HCT116 (cell line): ENCODE measurements around the gene GATB. TPM values are rescaled to one million over a fixed set of nuclear protein-coding genes. Genes with fewer than 3 reads are reported as not detected.

Experiments
- ATAC-seq: fragments of 200-7000 bp; cut with Tn5 transposase; 2 replicates; pipeline ENCODE4 v1.9.1; 2020; ENCODE audit warnings: mild to moderate bottlenecking, moderate library complexity
- BruUV-seq: library from RNA; stranded (reverse); fragments of 400-500 nt; replicated peaks from 2 replicates; lab custom pipeline; 2021; lab: Mats Ljungman, UMichigan
- CTCF ChIA-PET: fragments of 300-600 bp; sonication (Branson Sonifier 250); formaldehyde crosslinking; loops from one replicate; lab custom pipeline; 2021; ENCODE audit warnings: antibody characterized with exemption; lab: Charles Lee
- POLR2A ChIA-PET: fragments of 300-600, 350-600 bp; sonication (Branson Sonifier 250); formaldehyde crosslinking; loops from one replicate; lab custom pipeline; 2021; ENCODE audit warnings: antibody characterized with exemption; lab: Charles Lee
- RAD21 ChIA-PET, 2 experiments: fragments of 300-600 bp; sonication (Branson Sonifier 250); formaldehyde crosslinking; loops; one replicate each; lab custom pipeline; 2023; ENCODE audit warnings: low total read pairs in 2 of 2; ENCODE audit not compliant: uncharacterized antibody in 2 of 2, unreplicated experiment in 2 of 2, low non-redundant PET in 1 of 2; lab: Charles Lee
- DNase-seq: peaks from one replicate; pipeline ENCODE4 v3.0.0-alpha.2; 2010; ENCODE audit warnings: low read depth, low spot score
- H2AFZ ChIP-seq: fragments of 200-600 bp; shearing (Covaris generic), sonication (generic); 2 replicates; pipeline ENCODE4 v1.6.1; 2017; ENCODE audit warnings: low read depth, mixed run types, mixed read lengths, antibody characterized with exemption, low read length; ENCODE audit not compliant: poor library complexity, severe bottlenecking
- H3K27ac ChIP-seq: 2 replicates; pipeline ENCODE4 v1.5.1; 2012; ENCODE audit warnings: low read depth, low read length
- H3K27me3 ChIP-seq: fragments of 200-600 bp; sonication (generic); 2 replicates; pipeline ENCODE4 v1.6.1; 2016; ENCODE audit warnings: mixed run types, low read length, mixed read lengths; ENCODE audit not compliant: insufficient read depth
- H3K36me3 ChIP-seq, 2 experiments: fragments of 200-500 bp in 1 of 2; fragments of 200-600 bp in 1 of 2; sonication (Bioruptor generic) in 1 of 2; sonication (generic) in 1 of 2; 2 replicates each; pipeline versions ENCODE4 v1.5.1 to v1.6.1; 2014 to 2016; ENCODE audit warnings: low read length in 2 of 2, inconsistent platforms in 1 of 2, mixed read lengths in 1 of 2, mixed run types in 1 of 2; ENCODE audit not compliant: insufficient read depth in 2 of 2, control insufficient read depth in 1 of 2
- H3K4me1 ChIP-seq, 2 experiments: fragments of 200-600 bp in 1 of 2; sonication (generic) in 1 of 2; 2 replicates each; pipeline versions ENCODE4 v1.5.1 to v1.6.1; 2012 to 2017; ENCODE audit warnings: low read length in 2 of 2, inconsistent platforms in 1 of 2, mild to moderate bottlenecking in 1 of 2, mixed read lengths in 1 of 2, mixed run types in 1 of 2, moderate library complexity in 1 of 2; ENCODE audit not compliant: insufficient read depth in 2 of 2, control insufficient read depth in 1 of 2
- H3K4me2 ChIP-seq: fragments of 200-600 bp; sonication (generic); 2 replicates; pipeline ENCODE4 v1.6.1; 2017; ENCODE audit warnings: mixed run types, low read length, mixed read lengths
- H3K4me3 ChIP-seq, 2 experiments: fragments of 200-600 bp in 1 of 2; sonication (generic) in 1 of 2; replicated peaks in 1 of 2; 2 replicates each; pipeline ENCODE4 v1.5.1; 2011 to 2016; ENCODE audit warnings: low read length in 2 of 2, control low read depth in 1 of 2, low read depth in 1 of 2, mild to moderate bottlenecking in 1 of 2, mixed read lengths in 1 of 2, mixed run types in 1 of 2
- H3K79me2 ChIP-seq: fragments of 200-600 bp; sonication (generic); 2 replicates; pipeline ENCODE4 v1.6.1; 2017; ENCODE audit warnings: mild to moderate bottlenecking, mixed run types, low read length, moderate library complexity, mixed read lengths; ENCODE audit not compliant: insufficient read depth
- H3K9ac ChIP-seq: fragments of 200-600 bp; sonication (generic); 2 replicates; pipeline ENCODE4 v1.6.1; 2016; ENCODE audit warnings: low read length, mixed read lengths
- H3K9me2 ChIP-seq: fragments of 200-600 bp; sonication (generic), shearing (Covaris generic); 2 replicates; pipeline ENCODE4 v1.6.1; 2017; ENCODE audit warnings: mixed run types, mild to moderate bottlenecking, moderate library complexity; ENCODE audit not compliant: insufficient read depth
- H3K9me3 ChIP-seq, 2 experiments: fragments of 200-500 bp in 1 of 2; fragments of 200-600 bp in 1 of 2; sonication (Bioruptor generic) in 1 of 2; sonication (generic) in 1 of 2; 2 replicates each; pipeline ENCODE4 v1.6.1; 2014 to 2017; ENCODE audit warnings: low read length in 2 of 2, mixed read lengths in 2 of 2, inconsistent platforms in 1 of 2, low read depth in 1 of 2, mild to moderate bottlenecking in 1 of 2, mixed run types in 1 of 2, moderate library complexity in 1 of 2; ENCODE audit not compliant: control insufficient read depth in 1 of 2, insufficient read depth in 1 of 2
- H4K20me1 ChIP-seq: fragments of 200-600 bp; sonication (generic), shearing (Covaris generic); 2 replicates; pipeline ENCODE4 v1.6.1; 2017; ENCODE audit warnings: mixed run types, mild to moderate bottlenecking, moderate library complexity; ENCODE audit not compliant: insufficient read depth
- ATF3 ChIP-seq: IDR thresholded peaks from 2 replicates; pipeline ENCODE4 v1.6.1; 2012
- CBX3 ChIP-seq: IDR thresholded peaks from 2 replicates; pipeline ENCODE4 v1.6.1; 2012; ENCODE audit warnings: low read depth
- CEBPB ChIP-seq: IDR thresholded peaks from 2 replicates; pipeline ENCODE4 v1.6.1; 2012; ENCODE audit warnings: low read depth
- EGR1 ChIP-seq: IDR thresholded peaks from 2 replicates; pipeline ENCODE4 v1.6.1; 2012; ENCODE audit warnings: low read depth
- EZH2 ChIP-seq: fragments of 200-600 bp; sonication (generic); IDR thresholded peaks from 2 replicates; pipeline ENCODE4 v1.6.1; 2017; ENCODE audit warnings: antibody characterized with exemption, mixed run types
- EZH2phosphoT487 ChIP-seq: fragments of 200-600 bp; IDR thresholded peaks from 2 replicates; pipeline ENCODE4 v1.6.1; 2018; ENCODE audit warnings: antibody characterized with exemption, borderline replicate concordance
- JUND ChIP-seq: IDR thresholded peaks from 2 replicates; pipeline ENCODE4 v1.6.1; 2012
- MAX ChIP-seq: IDR thresholded peaks from 2 replicates; pipeline ENCODE4 v1.6.1; 2012
- POLR2A ChIP-seq: IDR thresholded peaks from 2 replicates; pipeline ENCODE4 v1.7.0; 2011; ENCODE audit warnings: borderline replicate concordance; ENCODE audit not compliant: insufficient read depth, insufficient read length; ENCODE audit errors: extremely low read depth
- POLR2AphosphoS5 ChIP-seq: IDR thresholded peaks from 2 replicates; pipeline ENCODE4 v1.6.1; 2011; ENCODE audit warnings: mild to moderate bottlenecking, low read depth, low read length, moderate library complexity
- RAD21 ChIP-seq: IDR thresholded peaks from 2 replicates; pipeline ENCODE4 v1.6.1; 2012; ENCODE audit warnings: low read depth, mild to moderate bottlenecking
- REST ChIP-seq: IDR thresholded peaks from 2 replicates; pipeline ENCODE4 v1.6.1; 2012; ENCODE audit warnings: low read depth
- SIN3A ChIP-seq: IDR thresholded peaks from 2 replicates; pipeline ENCODE4 v1.6.1; 2012; ENCODE audit warnings: low read depth
- SP1 ChIP-seq: IDR thresholded peaks from 2 replicates; pipeline ENCODE4 v1.6.1; 2012; ENCODE audit warnings: low read depth
- YY1 ChIP-seq: IDR thresholded peaks from 2 replicates; pipeline ENCODE4 v1.6.1; 2011; ENCODE audit warnings: low read length, low read depth, moderate library complexity, mild to moderate bottlenecking; ENCODE audit not compliant: insufficient replicate concordance; ENCODE audit errors: extremely low read depth
- ZBTB33 ChIP-seq: IDR thresholded peaks from 2 replicates; pipeline ENCODE4 v1.6.1; 2011; ENCODE audit warnings: mild to moderate bottlenecking, low read length, moderate library complexity; ENCODE audit not compliant: insufficient replicate concordance; ENCODE audit errors: extremely low read depth
- ZFX ChIP-seq: fragments of 450-650 bp; IDR thresholded peaks from 2 replicates; pipeline ENCODE4 v1.6.1; 2017
- ZNF274 ChIP-seq: fragments of 200-500 bp; sonication (Bioruptor generic); IDR thresholded peaks from 2 replicates; pipeline ENCODE4 v1.6.1; 2014; ENCODE audit warnings: mild to moderate bottlenecking, low read depth, low read length, inconsistent platforms
- intact Hi-C: fragments of 100-400 bp; cut with micrococcal nuclease; formaldehyde crosslinking; loops from 2 replicates; pipeline ENCODE4 v1.10.0; 2022
- total RNA-seq: library from RNA; stranded (reverse); gene quantifications from one replicate; pipeline ENCODE4 v1.2.1, GENCODE V29; 2021; ENCODE audit not compliant: unreplicated experiment

GATB gene
- total RNA-seq, 1 experiment from 2014 or later = 29.3 TPM

- ChIA-PET POLR2A (no interaction called here), CTCF (no interaction called here), RAD21 (no interaction called here)
- Histone ChIP-seq H2AFZ (no peak overlapping the region), H3K79me2 (no peaks in the 10 kb centered on the region), H3K9me3 (no peaks in the 10 kb centered on the region), H3K27ac (no peak overlapping the region), H3K9me2 (no peaks in the 10 kb centered on the region), H3K27me3 (no peaks in the 10 kb centered on the region), H3K9ac (no peak overlapping the region), H3K36me3 (no peaks in the 10 kb centered on the region), H4K20me1 (no peaks in the 10 kb centered on the region), H3K4me3 (no peak overlapping the region), H3K4me1 (no peaks in the 10 kb centered on the region), H3K4me2 (no peak overlapping the region)
- BruUV-seq = no TSS peak
- TF ChIP-seq ZFX (no peak), EZH2 (no peak), SIN3A (no peak), ATF3 (no peak), POLR2A (no peak), RAD21 (no peak), MAX (no peak), YY1 (no peak), CBX3 (no peak), JUND (no peak), POLR2AphosphoS5 (no peak), ZNF274 (no peak), ZBTB33 (no peak), EGR1 (no peak), REST (no peak), EZH2phosphoT487 (no peak), CEBPB (no peak), SP1 (no peak)
- DNase-seq (no peak), ATAC-seq (no peak)
- intact Hi-C loops = no loop called here
Observed at GRCh38 chr4:151666501-151666900, 94.3 kb downstream of the GATB start.
